Peyer's patch (tissue), 4 donors: ENCODE measurements around the gene TLN1.

Source experiments
- POLR2A ChIP-seq, 2 donors: fragments of 450-650 bp; IDR thresholded peaks; one replicate each; pipeline ENCODE4 v1.5.1; 2017; ENCODE audit warnings: antibody characterized with exemption in 2 of 2, mild to moderate bottlenecking in 2 of 2, moderate library complexity in 2 of 2
- TF ChIP-seq, protein P1 (sequence below), 6 experiments: fragments of 450-650 bp in 4 of 6; fragments of 200-600 bp in 2 of 6; sonication (generic) in 1 of 6; IDR thresholded peaks; one replicate each; pipeline ENCODE4 v1.5.1; 2017 to 2019; ENCODE audit warnings: antibody characterized with exemption in 6 of 6, mild to moderate bottlenecking in 3 of 6, moderate library complexity in 1 of 6

GRCh38 chr9:35771534-35771933 lies 39.5 kb upstream of the TLN1 start:
- TF ChIP-seq, protein P1, sequence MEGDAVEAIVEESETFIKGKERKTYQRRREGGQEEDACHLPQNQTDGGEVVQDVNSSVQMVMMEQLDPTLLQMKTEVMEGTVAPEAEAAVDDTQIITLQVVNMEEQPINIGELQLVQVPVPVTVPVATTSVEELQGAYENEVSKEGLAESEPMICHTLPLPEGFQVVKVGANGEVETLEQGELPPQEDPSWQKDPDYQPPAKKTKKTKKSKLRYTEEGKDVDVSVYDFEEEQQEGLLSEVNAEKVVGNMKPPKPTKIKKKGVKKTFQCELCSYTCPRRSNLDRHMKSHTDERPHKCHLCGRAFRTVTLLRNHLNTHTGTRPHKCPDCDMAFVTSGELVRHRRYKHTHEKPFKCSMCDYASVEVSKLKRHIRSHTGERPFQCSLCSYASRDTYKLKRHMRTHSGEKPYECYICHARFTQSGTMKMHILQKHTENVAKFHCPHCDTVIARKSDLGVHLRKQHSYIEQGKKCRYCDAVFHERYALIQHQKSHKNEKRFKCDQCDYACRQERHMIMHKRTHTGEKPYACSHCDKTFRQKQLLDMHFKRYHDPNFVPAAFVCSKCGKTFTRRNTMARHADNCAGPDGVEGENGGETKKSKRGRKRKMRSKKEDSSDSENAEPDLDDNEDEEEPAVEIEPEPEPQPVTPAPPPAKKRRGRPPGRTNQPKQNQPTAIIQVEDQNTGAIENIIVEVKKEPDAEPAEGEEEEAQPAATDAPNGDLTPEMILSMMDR (IDR thresholded peaks at IDR 0.05) = no peak
- no peak for TF ChIP-seq POLR2A (IDR thresholded peaks at IDR 0.05)
